ENCODE data around the gene PPP1R18. TPM values are rescaled to one million over a fixed set of nuclear protein-coding genes. Genes with fewer than 3 reads are reported as not detected.

Gene PPP1R18
- total RNA-seq, 4 donors from 2014 or later, result 14.2 to 35.1 (median 15.2) TPM

- no peak overlapping the region for H3K27ac ChIP-seq
- H3K4me1 ChIP-seq, result peaks cover 6 to 18% of the 10 kb centered on the region in 2 donors
- 47 to 66% methylated on average over 1 of the region's 1 CpG for WGBS, 2 donors
- no peaks in the 10 kb centered on the region for H3K9me3 ChIP-seq
- intact Hi-C loops (cut with DNase I), result no loop called here
- H3K27me3 ChIP-seq, result no peaks in the 10 kb centered on the region
- H3K36me3 ChIP-seq, result peaks cover 0 to 4% of the 10 kb centered on the region in 2 donors
- no peak for TF ChIP-seq POLR2A (IDR thresholded peaks at IDR 0.05)
- no peak for TF ChIP-seq CTCF (IDR thresholded peaks at IDR 0.05)
- DNase-seq, result no peak
- H3K4me3 ChIP-seq (replicated peaks in 1 of 3), result no peak overlapping the region
Measured at GRCh38 chr6:30645989-30646388, 40.5 kb downstream of the PPP1R18 start.

- 83 to 93% methylated on average over 5 of the region's 5 CpGs for WGBS, 2 donors
- DNase-seq, result no peak
- intact Hi-C loops (cut with DNase I), result no loop called here
- Histone ChIP-seq H3K4me3 (replicated peaks in 1 of 3) (no peak overlapping the region), H3K9me3 (no peaks in the 10 kb centered on the region), H3K4me1 (peaks cover 6 to 18% of the 10 kb centered on the region in 2 donors), H3K27ac (no peak overlapping the region), H3K36me3 (no peaks in the 10 kb centered on the region), H3K27me3 (no peaks in the 10 kb centered on the region)
- TF ChIP-seq POLR2A (IDR thresholded peaks at IDR 0.05) (no peak), CTCF (IDR thresholded peaks at IDR 0.05) (no peak)
Measured at GRCh38 chr6:30644769-30645168, 41.7 kb downstream of the PPP1R18 start.

GRCh38 chr6:30643656-30644055 lies 42.8 kb downstream of the PPP1R18 start:
- 94 to 98% methylated on average over 2 of the region's 2 CpGs for WGBS, 2 donors
- intact Hi-C loops (cut with DNase I), result no loop called here

GRCh38 chr6:30641048-30641447 lies 45.4 kb downstream of the PPP1R18 start:
- intact Hi-C loops (cut with DNase I), result no loop called here
- H3K4me3 ChIP-seq (replicated peaks in 1 of 3), result no peak overlapping the region
- H3K4me1 ChIP-seq, result peaks cover 0 to 3% of the 10 kb centered on the region in 2 donors
- WGBS, 2 donors, result 88 to 100% methylated on average over 1 of the region's 1 CpG
- H3K9me3 ChIP-seq, result no peaks in the 10 kb centered on the region
- H3K27ac ChIP-seq, result no peak overlapping the region
- DNase-seq, result no peak
- H3K27me3 ChIP-seq, result no peaks in the 10 kb centered on the region
- H3K36me3 ChIP-seq, result no peaks in the 10 kb centered on the region
- TF ChIP-seq POLR2A (IDR thresholded peaks at IDR 0.05) (no peak), CTCF (IDR thresholded peaks at IDR 0.05) (no peak)

More at GRCh38 chr6:30643656-30644055, 42.8 kb downstream of the PPP1R18 start:
- TF ChIP-seq CTCF (IDR thresholded peaks at IDR 0.05) (no peak), POLR2A (IDR thresholded peaks at IDR 0.05) (no peak)
- Histone ChIP-seq H3K36me3 (no peaks in the 10 kb centered on the region), H3K27ac (no peak overlapping the region), H3K4me3 (replicated peaks in 1 of 3) (no peak overlapping the region), H3K4me1 (peaks cover 6 to 11% of the 10 kb centered on the region in 2 donors), H3K9me3 (no peaks in the 10 kb centered on the region), H3K27me3 (no peaks in the 10 kb centered on the region)
- DNase-seq, result no peak

- Histone ChIP-seq H3K36me3 (no peaks in the 10 kb centered on the region), H3K4me3 (replicated peaks in 1 of 3) (no peak overlapping the region), H3K4me1 (no peaks in the 10 kb centered on the region), H3K9me3 (no peaks in the 10 kb centered on the region), H3K27ac (no peak overlapping the region), H3K27me3 (no peaks in the 10 kb centered on the region)
- 83 to 92% methylated on average over 10 of the region's 10 CpGs for WGBS, 2 donors
- DNase-seq, result no peak
- intact Hi-C loops (cut with DNase I), result no loop called here
- TF ChIP-seq POLR2A (IDR thresholded peaks at IDR 0.05), result no peak
- TF ChIP-seq CTCF (IDR thresholded peaks at IDR 0.05), result no peak
Measured at GRCh38 chr6:30640481-30640880, 46.0 kb downstream of the PPP1R18 start.

Measured in thyroid gland (tissue), 4 donors.